Activated CD4-positive, alpha-beta T cell treated with anti-CD3 and anti-CD28 coated beads, Interleukin-2, amount 10 ng/mL, durations not matched to agents 7 days and 5 days (primary cell): ENCODE results near the gene ZFP90. TPM values are rescaled to one million over a fixed set of nuclear protein-coding genes. Genes with fewer than 3 reads are reported as not detected.

Experiments
- CTCF ChIA-PET: fragments of 350-600 bp; sonication (Branson Sonifier 250); formaldehyde crosslinking; loops from one replicate; lab custom pipeline; 2021; ENCODE audit warnings: antibody characterized with exemption; lab: Charles Lee
- POLR2A ChIA-PET: fragments of 350-600 bp; sonication (Branson Sonifier 250); formaldehyde crosslinking; loops from one replicate; lab custom pipeline; 2021; ENCODE audit warnings: antibody characterized with exemption; lab: Charles Lee
- DNase-seq: peaks from one replicate; pipeline ENCODE4 v3.0.0-alpha.2; 2020
- H3K27ac Mint-ChIP-seq: one replicate; pipeline ENCODE4 v1.8.0; 2021; ENCODE audit warnings: mild to moderate bottlenecking, moderate library complexity, mixed read lengths
- H3K27me3 Mint-ChIP-seq: one replicate; pipeline ENCODE4 v1.8.0; 2021; ENCODE audit warnings: mixed read lengths
- H3K36me3 Mint-ChIP-seq: one replicate; pipeline ENCODE4 v1.8.0; 2021; ENCODE audit warnings: low read depth, mixed read lengths
- H3K4me1 Mint-ChIP-seq: one replicate; pipeline ENCODE4 v1.8.0; 2021; ENCODE audit warnings: mixed read lengths
- H3K4me3 Mint-ChIP-seq: one replicate; pipeline ENCODE4 v1.8.0; 2021; ENCODE audit warnings: mild to moderate bottlenecking, moderate library complexity, mixed read lengths
- H3K9me3 Mint-ChIP-seq: one replicate; pipeline ENCODE4 v1.8.0; 2021; ENCODE audit warnings: mixed read lengths
- total RNA-seq, 2 experiments: library from RNA; stranded (reverse); gene quantifications; one replicate each; pipeline ENCODE4 v1.2.3, GENCODE V29; 2021

The ZFP90 gene
- total RNA-seq, 2 experiments from 2014 or later, result 36.0 to 37.8 TPM

- no peak overlapping the region for H3K4me3 Mint-ChIP-seq
- H3K27me3 Mint-ChIP-seq, result peaks cover 3% of the 10 kb centered on the region
- no peaks in the 10 kb centered on the region for H3K36me3 Mint-ChIP-seq
- H3K27ac Mint-ChIP-seq, result no peak overlapping the region
- ChIA-PET CTCF (interaction anchor here (0.6 to 1.3 kb wide), 3 partner anchors 8 to 698 kb away, joined by 3 to 4 read pairs (median 3); no protein-coding TSS in a partner anchor), POLR2A (no interaction called here)
- DNase-seq, result no peak
- H3K4me1 Mint-ChIP-seq, result peaks cover 17% of the 10 kb centered on the region
- peaks cover 3% of the 10 kb centered on the region for H3K9me3 Mint-ChIP-seq
These were observed 14.8 kb upstream of the ZFP90 start for GRCh38 chr16:68524069-68524820.

GRCh38 chr16:68526143-68526781, 12.8 kb upstream of the ZFP90 start:
- peaks cover 25% of the 10 kb centered on the region for H3K4me1 Mint-ChIP-seq
- CTCF ChIA-PET, result interaction anchor here (1.1 to 3.3 kb wide), 2 partner anchors 9 to 64 kb away, joined by 4 to 16 read pairs; no protein-coding TSS in a partner anchor
- no peak for DNase-seq
- no peaks in the 10 kb centered on the region for H3K36me3 Mint-ChIP-seq
- H3K4me3 Mint-ChIP-seq, result no peak overlapping the region
- no peak overlapping the region for H3K27ac Mint-ChIP-seq
- POLR2A ChIA-PET, result no interaction called here
- H3K27me3 Mint-ChIP-seq, result peaks cover 2% of the 10 kb centered on the region
- peaks cover 3% of the 10 kb centered on the region for H3K9me3 Mint-ChIP-seq

- no peak overlapping the region for H3K27ac Mint-ChIP-seq
- no peaks in the 10 kb centered on the region for H3K36me3 Mint-ChIP-seq
- CTCF ChIA-PET, result interaction anchor here (0.7 to 5.7 kb wide), 7 partner anchors 7 to 597 kb away, joined by 3 to 40 read pairs (median 4); partner anchors contain the start of gene ZFP90
- no peaks in the 10 kb centered on the region for H3K27me3 Mint-ChIP-seq
- POLR2A ChIA-PET, result no interaction called here
- H3K9me3 Mint-ChIP-seq, result peaks cover 3% of the 10 kb centered on the region
- DNase-seq, result no peak
- H3K4me1 Mint-ChIP-seq, result peaks cover 25% of the 10 kb centered on the region
- no peak overlapping the region for H3K4me3 Mint-ChIP-seq
These were observed 12.3 kb upstream of the ZFP90 start for GRCh38 chr16:68526782-68527145.

GRCh38 chr16:68528233-68528632, 10.9 kb upstream of the ZFP90 start:
- H3K4me3 Mint-ChIP-seq, result no peak overlapping the region
- ChIA-PET CTCF (interaction anchor here (0.6 to 5.7 kb wide), 18 partner anchors 8 to 601 kb away, joined by 3 to 40 read pairs (median 4); partner anchors contain the start of gene TANGO6), POLR2A (no interaction called here)
- H3K27me3 Mint-ChIP-seq, result no peaks in the 10 kb centered on the region
- DNase-seq, result no peak
- H3K4me1 Mint-ChIP-seq, result peaks cover 25% of the 10 kb centered on the region
- peaks cover 11% of the 10 kb centered on the region for H3K9me3 Mint-ChIP-seq
- H3K36me3 Mint-ChIP-seq, result peaks cover 9% of the 10 kb centered on the region
- no peak overlapping the region for H3K27ac Mint-ChIP-seq

GRCh38 chr16:68528686-68529379, 10.3 kb upstream of the ZFP90 start:
- CTCF ChIA-PET, result interaction anchor here (0.8 to 5.7 kb wide), 25 partner anchors 9 to 600 kb away, joined by 3 to 40 read pairs (median 3); partner anchors contain the start of genes CDH3, TANGO6 and ZFP90
- Mint-ChIP-seq H3K27ac (peak overlapping the region; percentile 47), H3K9me3 (peaks cover 17% of the 10 kb centered on the region), H3K4me1 (peaks cover 25% of the 10 kb centered on the region), H3K4me3 (peak overlapping the region; percentile 82), H3K36me3 (peaks cover 15% of the 10 kb centered on the region), H3K27me3 (no peaks in the 10 kb centered on the region)
- peak; percentile 92 for DNase-seq
- POLR2A ChIA-PET, result no interaction called here

- Mint-ChIP-seq H3K27ac (peak overlapping the region; percentile 82), H3K27me3 (no peaks in the 10 kb centered on the region), H3K9me3 (peaks cover 19% of the 10 kb centered on the region), H3K36me3 (peaks cover 17% of the 10 kb centered on the region), H3K4me3 (peak overlapping the region; percentile 82), H3K4me1 (peaks cover 25% of the 10 kb centered on the region)
- CTCF ChIA-PET, result interaction anchor here (0.8 to 5.7 kb wide), 15 partner anchors 10 to 595 kb away, joined by 3 to 40 read pairs (median 3); partner anchors contain the start of gene CDH3
- DNase-seq, result no peak
- POLR2A ChIA-PET, result interaction anchor here (0.6 to 0.7 kb wide), 2 partner anchors 313 to 564 kb away, joined by 3 read pairs; no protein-coding TSS in a partner anchor
These were observed 9.5 kb upstream of the ZFP90 start for GRCh38 chr16:68529608-68529930.

GRCh38 chr16:68529931-68530701, 9.0 kb upstream of the ZFP90 start:
- peaks cover 25% of the 10 kb centered on the region for H3K4me1 Mint-ChIP-seq
- no peaks in the 10 kb centered on the region for H3K27me3 Mint-ChIP-seq
- H3K4me3 Mint-ChIP-seq, result peak overlapping the region; percentile 82
- peaks cover 20% of the 10 kb centered on the region for H3K36me3 Mint-ChIP-seq
- H3K27ac Mint-ChIP-seq, result peak overlapping the region; percentile 82
- H3K9me3 Mint-ChIP-seq, result peaks cover 19% of the 10 kb centered on the region
- DNase-seq, result peak; percentile 88
- ChIA-PET POLR2A (interaction anchor here (0.6 to 0.7 kb wide), 2 partner anchors 313 to 564 kb away, joined by 3 read pairs; no protein-coding TSS in a partner anchor), CTCF (interaction anchor here (0.6 to 5.7 kb wide), 9 partner anchors 10 to 594 kb away, joined by 3 to 40 read pairs (median 3); no protein-coding TSS in a partner anchor)

GRCh38 chr16:68533937-68534336, 5.2 kb upstream of the ZFP90 start:
- H3K4me1 Mint-ChIP-seq, result peaks cover 28% of the 10 kb centered on the region
- no peak overlapping the region for H3K27ac Mint-ChIP-seq
- CTCF ChIA-PET, result no interaction called here
- DNase-seq, result no peak
- POLR2A ChIA-PET, result no interaction called here
- no peaks in the 10 kb centered on the region for H3K27me3 Mint-ChIP-seq
- H3K4me3 Mint-ChIP-seq, result no peak overlapping the region
- peaks cover 16% of the 10 kb centered on the region for H3K9me3 Mint-ChIP-seq
- peaks cover 30% of the 10 kb centered on the region for H3K36me3 Mint-ChIP-seq

- no peak overlapping the region for H3K4me3 Mint-ChIP-seq
- DNase-seq, result no peak
- ChIA-PET CTCF (interaction anchor here (0.6 to 1.9 kb wide), 3 partner anchors 8 to 703 kb away, joined by 3 to 6 read pairs (median 4); no protein-coding TSS in a partner anchor), POLR2A (no interaction called here)
- peaks cover 24% of the 10 kb centered on the region for H3K4me1 Mint-ChIP-seq
- no peak overlapping the region for H3K27ac Mint-ChIP-seq
- peaks cover 16% of the 10 kb centered on the region for H3K9me3 Mint-ChIP-seq
- no peaks in the 10 kb centered on the region for H3K27me3 Mint-ChIP-seq
- H3K36me3 Mint-ChIP-seq, result peaks cover 39% of the 10 kb centered on the region
These were observed 3.8 kb upstream of the ZFP90 start for GRCh38 chr16:68535331-68535730.

- DNase-seq, result peak; percentile 40
- no peaks in the 10 kb centered on the region for H3K27me3 Mint-ChIP-seq
- peak overlapping the region; percentile 94 for H3K4me3 Mint-ChIP-seq
- H3K4me1 Mint-ChIP-seq, result peaks cover 23% of the 10 kb centered on the region
- H3K9me3 Mint-ChIP-seq, result peaks cover 22% of the 10 kb centered on the region
- ChIA-PET POLR2A (no interaction called here), CTCF (interaction anchor here (0.6 to 1.3 kb wide), 4 partner anchors 11 to 172 kb away, joined by 3 to 4 read pairs (median 4); no protein-coding TSS in a partner anchor)
- H3K27ac Mint-ChIP-seq, result peak overlapping the region; percentile 99
- H3K36me3 Mint-ChIP-seq, result peaks cover 60% of the 10 kb centered on the region
These were observed 684 bp downstream of the ZFP90 start for GRCh38 chr16:68539711-68540239.

GRCh38 chr16:68548947-68549346, 9.9 kb downstream of the ZFP90 start:
- peak; percentile 52 for DNase-seq
- Mint-ChIP-seq H3K36me3 (peaks cover 88% of the 10 kb centered on the region), H3K4me1 (peaks cover 14% of the 10 kb centered on the region), H3K27me3 (no peaks in the 10 kb centered on the region), H3K27ac (peak overlapping the region; percentile 73), H3K9me3 (peaks cover 50% of the 10 kb centered on the region), H3K4me3 (no peak overlapping the region)
- ChIA-PET CTCF (no interaction called here), POLR2A (no interaction called here)
